Mesothelial cell of epicardium (in vitro differentiated cells): ENCODE data around the gene PTPRK. TPM values are rescaled to one million over a fixed set of nuclear protein-coding genes. Genes with fewer than 3 reads are reported as not detected.

Source experiments
- DNase-seq, 2 experiments: peaks; one replicate each; pipeline ENCODE4 v3.0.0; 2021; ENCODE audit warnings: low spot score in 2 of 2; ENCODE audit not compliant: unreplicated experiment in 2 of 2
- H3K27ac Mint-ChIP-seq: 2 replicates; pipeline ENCODE4 v1.8.0; 2021; ENCODE audit warnings: mixed read lengths
- H3K27me3 Mint-ChIP-seq: 2 replicates; pipeline ENCODE4 v1.8.0; 2021; ENCODE audit warnings: low read depth, mixed read lengths
- H3K36me3 Mint-ChIP-seq: 2 replicates; pipeline ENCODE4 v1.8.0; 2021; ENCODE audit warnings: mixed read lengths
- H3K4me1 Mint-ChIP-seq: 2 replicates; pipeline ENCODE4 v1.8.0; 2021; ENCODE audit warnings: mixed read lengths
- H3K4me3 Mint-ChIP-seq: 2 replicates; pipeline ENCODE4 v1.8.0; 2021; ENCODE audit warnings: mild to moderate bottlenecking, moderate library complexity, mixed read lengths
- H3K9me3 Mint-ChIP-seq: 2 replicates; pipeline ENCODE4 v1.8.0; 2021; ENCODE audit warnings: mixed read lengths
- total RNA-seq: library from RNA; stranded (reverse); gene quantifications from 3 replicates; pipeline ENCODE4 v1.2.1, GENCODE V29; 2021
- TF ChIP-seq, protein P1 (sequence below): fragments of 200-600 bp; sonication (generic); IDR thresholded peaks from one replicate; pipeline ENCODE4 v1.5.0; 2021; ENCODE audit warnings: antibody characterized with exemption; ENCODE audit not compliant: unreplicated experiment

The PTPRK gene
- total RNA-seq, 1 donor from 2014 or later, result 93.7 TPM

- Mint-ChIP-seq H3K4me1 (no peaks in the 10 kb centered on the region), H3K36me3 (peaks cover 50% of the 10 kb centered on the region), H3K27ac (no peak overlapping the region), H3K9me3 (peaks cover 7% of the 10 kb centered on the region), H3K4me3 (no peak overlapping the region), H3K27me3 (no peaks in the 10 kb centered on the region)
- no peak for DNase-seq
- TF ChIP-seq, protein P1, sequence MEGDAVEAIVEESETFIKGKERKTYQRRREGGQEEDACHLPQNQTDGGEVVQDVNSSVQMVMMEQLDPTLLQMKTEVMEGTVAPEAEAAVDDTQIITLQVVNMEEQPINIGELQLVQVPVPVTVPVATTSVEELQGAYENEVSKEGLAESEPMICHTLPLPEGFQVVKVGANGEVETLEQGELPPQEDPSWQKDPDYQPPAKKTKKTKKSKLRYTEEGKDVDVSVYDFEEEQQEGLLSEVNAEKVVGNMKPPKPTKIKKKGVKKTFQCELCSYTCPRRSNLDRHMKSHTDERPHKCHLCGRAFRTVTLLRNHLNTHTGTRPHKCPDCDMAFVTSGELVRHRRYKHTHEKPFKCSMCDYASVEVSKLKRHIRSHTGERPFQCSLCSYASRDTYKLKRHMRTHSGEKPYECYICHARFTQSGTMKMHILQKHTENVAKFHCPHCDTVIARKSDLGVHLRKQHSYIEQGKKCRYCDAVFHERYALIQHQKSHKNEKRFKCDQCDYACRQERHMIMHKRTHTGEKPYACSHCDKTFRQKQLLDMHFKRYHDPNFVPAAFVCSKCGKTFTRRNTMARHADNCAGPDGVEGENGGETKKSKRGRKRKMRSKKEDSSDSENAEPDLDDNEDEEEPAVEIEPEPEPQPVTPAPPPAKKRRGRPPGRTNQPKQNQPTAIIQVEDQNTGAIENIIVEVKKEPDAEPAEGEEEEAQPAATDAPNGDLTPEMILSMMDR, result no peak
These were observed 548.4 kb downstream of the PTPRK start for GRCh38 chr6:127971945-127972391.

- Mint-ChIP-seq H3K27me3 (no peaks in the 10 kb centered on the region), H3K4me3 (no peak overlapping the region), H3K9me3 (peaks cover 7% of the 10 kb centered on the region), H3K27ac (no peak overlapping the region), H3K36me3 (peaks cover 48% of the 10 kb centered on the region), H3K4me1 (no peaks in the 10 kb centered on the region)
- no peak for DNase-seq
- TF ChIP-seq, protein P1, result no peak
These were observed 549.0 kb downstream of the PTPRK start for GRCh38 chr6:127971386-127971785.

GRCh38 chr6:127969701-127970100, 550.7 kb downstream of the PTPRK start:
- Mint-ChIP-seq H3K4me3 (no peak overlapping the region), H3K9me3 (peaks cover 11% of the 10 kb centered on the region), H3K4me1 (no peaks in the 10 kb centered on the region)

DNA sequence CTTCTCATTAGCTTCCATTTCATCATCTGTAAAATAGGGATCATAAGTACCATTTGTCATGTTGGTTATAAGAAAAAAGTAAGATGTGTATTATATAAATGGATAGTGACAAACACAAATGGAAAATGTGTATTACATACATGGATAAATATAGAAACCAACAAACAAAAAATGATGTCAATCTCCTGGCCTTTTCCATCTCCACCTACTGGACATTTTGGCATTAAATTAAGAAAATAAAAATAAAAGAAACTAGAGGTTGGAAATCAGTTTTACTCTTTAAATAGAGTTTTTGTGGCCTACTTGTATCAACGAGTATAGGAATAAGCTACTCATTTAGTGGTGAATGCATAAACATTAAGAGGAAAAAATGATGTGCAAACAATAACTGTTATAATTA, 552.0 kb downstream of the PTPRK start:
- Mint-ChIP-seq H3K27ac (no peak overlapping the region), H3K4me1 (no peaks in the 10 kb centered on the region), H3K9me3 (peaks cover 11% of the 10 kb centered on the region), H3K36me3 (peaks cover 31% of the 10 kb centered on the region), H3K27me3 (no peaks in the 10 kb centered on the region), H3K4me3 (no peak overlapping the region)
- TF ChIP-seq, protein P1, result peak; percentile 47
- no peak for DNase-seq

More at GRCh38 chr6:127969701-127970100, 550.7 kb downstream of the PTPRK start:
- Mint-ChIP-seq H3K36me3 (peaks cover 38% of the 10 kb centered on the region), H3K27ac (no peak overlapping the region), H3K27me3 (no peaks in the 10 kb centered on the region)
- TF ChIP-seq, protein P1, result no peak
- DNase-seq, result no peak

DNA sequence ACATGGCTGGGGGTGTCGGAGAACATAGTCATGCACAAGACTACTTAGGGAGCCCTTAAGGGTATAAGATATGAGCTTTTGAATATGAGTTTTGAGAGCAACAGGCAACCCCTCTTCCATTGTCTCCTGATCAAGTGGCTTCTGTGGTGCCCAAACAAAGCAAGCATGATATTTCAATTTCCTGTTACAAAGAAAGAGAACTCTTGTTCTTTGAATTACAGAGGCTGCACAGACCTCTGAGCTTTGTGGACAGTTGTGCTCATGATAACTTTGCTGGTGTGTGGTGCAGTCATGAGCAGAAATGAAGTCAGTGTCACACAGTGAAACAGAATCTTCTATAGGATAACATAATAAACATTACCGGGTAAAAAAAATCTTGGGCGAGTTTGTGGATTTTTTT, 552.7 kb downstream of the PTPRK start:
- Mint-ChIP-seq H3K4me3 (no peak overlapping the region), H3K36me3 (peaks cover 27% of the 10 kb centered on the region), H3K4me1 (no peaks in the 10 kb centered on the region), H3K27me3 (no peaks in the 10 kb centered on the region), H3K27ac (no peak overlapping the region), H3K9me3 (peaks cover 11% of the 10 kb centered on the region)
- TF ChIP-seq, protein P1, result no peak
- no peak for DNase-seq

DNA sequence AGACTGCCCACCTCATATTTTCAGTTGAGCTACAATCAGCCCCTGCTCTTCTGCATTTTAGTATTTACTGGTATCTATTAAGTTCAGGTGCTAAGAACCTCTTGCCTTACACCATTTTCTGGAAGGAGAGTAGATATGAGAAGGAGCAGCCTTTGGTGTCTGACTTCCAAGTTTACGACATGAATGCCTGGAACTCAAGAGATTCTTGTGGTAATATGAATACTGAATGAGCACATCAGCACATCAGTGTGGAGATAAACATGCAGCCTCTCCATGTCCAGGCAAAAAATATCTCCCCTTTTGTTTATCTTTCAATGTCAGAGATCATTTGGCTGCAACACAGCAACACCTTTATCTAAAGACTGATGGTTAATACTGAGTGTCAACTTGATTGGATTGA, 553.8 kb downstream of the PTPRK start:
- TF ChIP-seq, protein P1, result no peak

More for the DNA sequence above, 553.8 kb downstream of the PTPRK start:
- Mint-ChIP-seq H3K4me1 (no peaks in the 10 kb centered on the region), H3K27me3 (no peaks in the 10 kb centered on the region), H3K9me3 (peaks cover 18% of the 10 kb centered on the region), H3K4me3 (no peak overlapping the region), H3K27ac (no peak overlapping the region), H3K36me3 (peaks cover 19% of the 10 kb centered on the region)
- DNase-seq, result no peak
